WTC11 (cell line): Measurements from ENCODE around the gene SAMD10. TPM values are rescaled to one million over a fixed set of nuclear protein-coding genes. Genes with fewer than 3 reads are reported as not detected.

Source experiments
- ATAC-seq: fragments of 200-7000 bp; cut with Tn5 transposase; 2 replicates; pipeline ENCODE4 v1.10.0; 2021; ENCODE audit warnings: mild to moderate bottlenecking, moderate library complexity
- CTCF ChIA-PET: fragments of 300-600 bp; sonication (Branson Sonifier 250); formaldehyde crosslinking; loops from one replicate; lab custom pipeline; 2021; ENCODE audit warnings: antibody characterized with exemption; lab: Charles Lee
- POLR2A ChIA-PET: fragments of 350-600 bp; sonication (Branson Sonifier 250); formaldehyde crosslinking; loops from one replicate; lab custom pipeline; 2021; ENCODE audit warnings: antibody characterized with exemption; lab: Charles Lee
- DNase-seq: peaks from one replicate; pipeline ENCODE4 v3.0.0; 2021; ENCODE audit warnings: low spot score
- H3K27ac Mint-ChIP-seq: 2 replicates; pipeline ENCODE4 v1.8.0; 2021; ENCODE audit warnings: mixed read lengths
- H3K27me3 Mint-ChIP-seq: 2 replicates; pipeline ENCODE4 v1.8.0; 2021; ENCODE audit warnings: low read depth, mild to moderate bottlenecking, moderate library complexity, mixed read lengths
- H3K36me3 Mint-ChIP-seq: 2 replicates; pipeline ENCODE4 v1.8.0; 2021; ENCODE audit warnings: mixed read lengths
- H3K4me1 Mint-ChIP-seq: 2 replicates; pipeline ENCODE4 v1.8.0; 2022; ENCODE audit warnings: mixed read lengths
- H3K4me3 Mint-ChIP-seq: 2 replicates; pipeline ENCODE4 v1.8.0; 2021; ENCODE audit warnings: mild to moderate bottlenecking, moderate library complexity, mixed read lengths
- H3K9me3 Mint-ChIP-seq: 2 replicates; pipeline ENCODE4 v1.8.0; 2021; ENCODE audit warnings: mixed read lengths
- CREB1 ChIP-seq: sonication (generic); formaldehyde crosslinking; IDR thresholded peaks from 2 replicates; pipeline ENCODE4 v1.8.0; 2023; ENCODE audit warnings: mild to moderate bottlenecking, missing genetic modification reagents
- CREM ChIP-seq: sonication (generic); formaldehyde crosslinking; IDR thresholded peaks from 2 replicates; pipeline ENCODE4 v1.8.1; 2022; ENCODE audit warnings: mild to moderate bottlenecking, missing genetic modification reagents, moderate library complexity
- JAZF1 ChIP-seq: fragments of 250-450 bp; sonication (Bioruptor Pico); IDR thresholded peaks from 2 replicates; pipeline ENCODE4 v1.9.0; 2021; ENCODE audit warnings: moderate library complexity, mild to moderate bottlenecking, inconsistent platforms
- KAT7 ChIP-seq: sonication (generic); formaldehyde crosslinking; IDR thresholded peaks from 2 replicates; pipeline ENCODE4 v1.8.1; 2023; ENCODE audit warnings: missing genetic modification reagents, mild to moderate bottlenecking, borderline replicate concordance
- MXD4 ChIP-seq: fragments of 250-450 bp; sonication (Bioruptor Pico); IDR thresholded peaks from 2 replicates; pipeline ENCODE4 v1.8.0; 2021; ENCODE audit warnings: mild to moderate bottlenecking, moderate library complexity, borderline replicate concordance
- MYBL2 ChIP-seq: sonication (generic); formaldehyde crosslinking; IDR thresholded peaks from 2 replicates; pipeline ENCODE4 v1.8.1; 2023; ENCODE audit warnings: mild to moderate bottlenecking, moderate library complexity, missing genetic modification reagents
- ZNF121 ChIP-seq: sonication (generic); formaldehyde crosslinking; IDR thresholded peaks from 2 replicates; pipeline ENCODE4 v1.8.0; 2023; ENCODE audit warnings: missing genetic modification reagents
- ZNF219 ChIP-seq: sonication (generic); formaldehyde crosslinking; IDR thresholded peaks from 2 replicates; pipeline ENCODE4 v1.8.0; 2023; ENCODE audit warnings: missing genetic modification reagents, mild to moderate bottlenecking, borderline replicate concordance
- ZNF232 ChIP-seq: sonication (generic); formaldehyde crosslinking; IDR thresholded peaks from 2 replicates; pipeline ENCODE4 v1.8.0; 2022; ENCODE audit warnings: mild to moderate bottlenecking, missing genetic modification reagents
- total RNA-seq: library from RNA; stranded (reverse); gene quantifications from 3 replicates; pipeline ENCODE4 v1.2.3, GENCODE V29; 2021
- TF ChIP-seq, protein P1 (sequence below): sonication (generic); formaldehyde crosslinking; IDR thresholded peaks from 2 replicates; pipeline ENCODE4 v1.8.0; 2022; ENCODE audit warnings: mild to moderate bottlenecking, missing genetic modification reagents
- TF ChIP-seq, protein P2 (sequence below): sonication (generic); formaldehyde crosslinking; IDR thresholded peaks from 2 replicates; pipeline ENCODE4 v1.8.0; 2022; ENCODE audit warnings: mild to moderate bottlenecking, missing genetic modification reagents
- TF ChIP-seq, protein P3 (sequence below): fragments of 250-450 bp; sonication (Bioruptor Pico); IDR thresholded peaks from 2 replicates; pipeline ENCODE4 v1.9.0; 2021; ENCODE audit warnings: mild to moderate bottlenecking, borderline replicate concordance
- TF ChIP-seq, protein P4 (sequence below): sonication (generic); formaldehyde crosslinking; IDR thresholded peaks from 2 replicates; pipeline ENCODE4 v1.8.1; 2022; ENCODE audit warnings: missing genetic modification reagents, borderline replicate concordance
- TF ChIP-seq, protein P5 (sequence below): sonication (generic); formaldehyde crosslinking; IDR thresholded peaks from 2 replicates; pipeline ENCODE4 v1.8.1; 2023; ENCODE audit warnings: mild to moderate bottlenecking, missing genetic modification reagents, moderate library complexity
- TF ChIP-seq, protein P6 (sequence below): sonication (generic); formaldehyde crosslinking; IDR thresholded peaks from 2 replicates; pipeline ENCODE4 v1.8.1; 2023; ENCODE audit warnings: mild to moderate bottlenecking, moderate library complexity, missing genetic modification reagents
- TF ChIP-seq, protein P7 (sequence below): sonication (generic); formaldehyde crosslinking; IDR thresholded peaks from 2 replicates; pipeline ENCODE4 v1.8.1; 2022; ENCODE audit warnings: low read depth, missing genetic modification reagents, borderline replicate concordance

SAMD10 gene
- total RNA-seq, 1 experiment from 2014 or later: 6.2 TPM

DNA sequence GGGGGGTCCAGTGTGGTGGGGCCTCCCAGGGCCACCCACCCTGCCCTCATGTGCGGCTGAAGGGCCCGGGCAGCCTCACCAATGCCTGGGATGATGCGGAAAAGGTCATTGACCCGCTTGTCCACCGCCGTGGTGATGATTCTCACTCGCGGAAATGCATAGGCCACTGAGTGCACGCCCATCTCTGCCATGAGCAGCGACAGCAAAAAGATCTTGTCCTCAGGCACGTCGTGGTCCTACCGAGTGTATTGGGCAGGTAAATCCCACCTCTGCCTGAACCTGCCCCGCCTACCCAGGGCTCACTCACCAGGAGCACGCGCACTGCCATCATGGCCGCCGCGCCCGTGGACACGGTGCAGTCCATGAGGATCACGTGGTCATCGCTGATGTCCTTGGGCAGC, 39.4 kb downstream of the SAMD10 start:
- ATAC-seq: no peak
- H3K4me1 Mint-ChIP-seq: peaks cover 6% of the 10 kb centered on the region
- peak overlapping the region; percentile 59 for H3K4me3 Mint-ChIP-seq
- H3K27ac Mint-ChIP-seq: no peak overlapping the region
- DNase-seq: no peak
- H3K27me3 Mint-ChIP-seq: no peaks in the 10 kb centered on the region
- no peaks in the 10 kb centered on the region for H3K9me3 Mint-ChIP-seq
- POLR2A ChIA-PET: interaction anchor here (1.3 kb wide), 1 partner anchor 16 kb away, joined by 4 read pairs; the partner anchor contains the start of gene UCKL1
- peaks cover 2% of the 10 kb centered on the region; the same call in 1 of the 2 replicates for H3K36me3 Mint-ChIP-seq
- TF ChIP-seq, protein P1, sequence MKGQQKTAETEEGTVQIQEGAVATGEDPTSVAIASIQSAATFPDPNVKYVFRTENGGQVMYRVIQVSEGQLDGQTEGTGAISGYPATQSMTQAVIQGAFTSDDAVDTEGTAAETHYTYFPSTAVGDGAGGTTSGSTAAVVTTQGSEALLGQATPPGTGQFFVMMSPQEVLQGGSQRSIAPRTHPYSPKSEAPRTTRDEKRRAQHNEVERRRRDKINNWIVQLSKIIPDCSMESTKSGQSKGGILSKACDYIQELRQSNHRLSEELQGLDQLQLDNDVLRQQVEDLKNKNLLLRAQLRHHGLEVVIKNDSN (CRISPR knock-in tag): no peak
- TF ChIP-seq JAZF1 (CRISPR knock-in tag): no peak
- TF ChIP-seq, protein P2, sequence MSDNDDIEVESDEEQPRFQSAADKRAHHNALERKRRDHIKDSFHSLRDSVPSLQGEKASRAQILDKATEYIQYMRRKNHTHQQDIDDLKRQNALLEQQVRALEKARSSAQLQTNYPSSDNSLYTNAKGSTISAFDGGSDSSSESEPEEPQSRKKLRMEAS (CRISPR knock-in tag): no peak
- no peak for TF ChIP-seq MXD4 (CRISPR knock-in tag)
- CTCF ChIA-PET: interaction anchor here (1.2 to 3.6 kb wide), 3 partner anchors 34 to 164 kb away, joined by 3 to 19 read pairs (median 8); partner anchors contain the start of genes PRPF6 and SAMD10

DNA sequence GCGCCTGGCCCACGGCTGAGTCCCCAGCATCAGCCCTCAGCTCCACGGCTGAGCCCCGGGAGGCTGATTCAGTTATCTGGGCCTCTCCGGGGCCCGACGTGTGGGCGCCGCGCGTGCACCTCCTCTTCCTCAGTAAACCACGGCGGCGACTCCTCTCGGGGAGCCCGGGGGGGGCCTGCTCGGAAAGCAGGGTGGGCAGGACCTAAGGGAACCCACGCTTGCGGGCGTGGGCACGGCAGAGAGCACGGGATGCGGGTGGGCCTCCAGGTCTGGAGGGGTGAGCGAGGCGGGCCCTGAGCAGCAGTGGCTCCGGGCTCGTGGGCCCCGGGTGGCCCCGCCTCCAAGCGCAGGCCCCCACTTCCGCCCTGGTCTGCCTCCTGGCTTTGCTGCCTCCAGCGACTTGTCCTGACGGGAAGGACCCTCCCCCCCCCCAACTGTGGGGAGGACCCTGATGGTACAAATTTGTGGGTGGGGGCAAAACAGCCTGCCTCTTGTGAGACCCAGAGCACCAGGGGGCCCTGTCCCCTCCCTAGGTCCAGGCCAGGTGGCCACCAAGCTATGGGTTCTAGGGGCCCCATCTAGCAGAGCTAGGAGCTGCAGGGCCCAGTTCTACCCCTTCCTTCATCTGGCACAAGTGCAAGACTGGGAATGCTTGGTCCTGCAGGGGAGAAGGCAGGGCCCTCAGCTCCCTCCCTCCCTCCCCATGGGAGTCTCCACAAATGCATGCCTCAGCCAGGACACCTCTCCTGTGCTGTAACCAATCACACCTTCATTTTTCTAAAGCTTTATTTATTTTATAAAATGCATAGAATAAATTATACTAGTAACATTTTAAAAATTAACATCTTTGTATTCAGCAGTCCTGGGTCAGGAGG, 40.1 kb downstream of the SAMD10 start:
- POLR2A ChIA-PET: no interaction called here
- ATAC-seq (no peak), DNase-seq (no peak)
- H3K4me1 Mint-ChIP-seq: peaks cover 6% of the 10 kb centered on the region
- H3K9me3 Mint-ChIP-seq: no peaks in the 10 kb centered on the region
- H3K27ac Mint-ChIP-seq: no peak overlapping the region
- CTCF ChIA-PET: interaction anchor here (0.6 to 4.2 kb wide), 4 partner anchors 35 to 401 kb away, joined by 3 to 13 read pairs (median 3); no protein-coding TSS in a partner anchor
- H3K27me3 Mint-ChIP-seq: no peaks in the 10 kb centered on the region
- no peaks in the 10 kb centered on the region; the same call in 1 of the 2 replicates for H3K36me3 Mint-ChIP-seq
- peak overlapping the region; percentile 59 for H3K4me3 Mint-ChIP-seq
- no peak for TF ChIP-seq MYBL2 (CRISPR knock-in tag)

DNA sequence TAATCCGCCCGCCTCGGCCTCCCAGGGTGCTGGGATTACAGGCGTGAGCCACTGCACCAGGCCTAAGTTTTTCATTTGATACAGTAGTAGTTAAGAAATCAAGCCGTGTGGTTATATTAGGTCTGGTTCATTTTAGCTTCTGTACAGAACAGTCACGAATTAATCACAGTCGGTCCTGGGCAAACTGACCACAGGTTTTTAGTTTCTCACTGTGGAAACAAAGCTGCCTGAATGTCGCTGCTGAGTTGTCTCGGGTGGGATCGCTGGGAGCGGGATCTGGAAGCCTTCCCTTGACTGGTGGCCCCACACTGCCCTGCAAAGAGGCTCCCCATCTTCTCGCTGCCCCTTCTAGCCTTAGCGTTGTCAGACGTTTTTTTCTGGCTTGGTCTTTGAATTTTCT, 41.8 kb downstream of the SAMD10 start:
- peaks cover under 1% of the 10 kb centered on the region; the same call in 1 of the 2 replicates for H3K36me3 Mint-ChIP-seq
- H3K27me3 Mint-ChIP-seq: no peaks in the 10 kb centered on the region
- DNase-seq (no peak), ATAC-seq (no peak)
- ChIA-PET POLR2A (interaction anchor here (1.0 kb wide), 1 partner anchor 25 kb away, joined by 4 read pairs; no protein-coding TSS in a partner anchor), CTCF (interaction anchor here (4.2 kb wide), 1 partner anchor 36 kb away, joined by 13 read pairs; no protein-coding TSS in a partner anchor)
- peak overlapping the region; percentile 50; the same call in 1 of the 2 replicates for H3K4me3 Mint-ChIP-seq
- H3K4me1 Mint-ChIP-seq: peaks cover 6% of the 10 kb centered on the region
- H3K27ac Mint-ChIP-seq: no peak overlapping the region
- no peaks in the 10 kb centered on the region for H3K9me3 Mint-ChIP-seq
- no peak for TF ChIP-seq CREB1 (CRISPR knock-in tag)
- TF ChIP-seq, protein P3, sequence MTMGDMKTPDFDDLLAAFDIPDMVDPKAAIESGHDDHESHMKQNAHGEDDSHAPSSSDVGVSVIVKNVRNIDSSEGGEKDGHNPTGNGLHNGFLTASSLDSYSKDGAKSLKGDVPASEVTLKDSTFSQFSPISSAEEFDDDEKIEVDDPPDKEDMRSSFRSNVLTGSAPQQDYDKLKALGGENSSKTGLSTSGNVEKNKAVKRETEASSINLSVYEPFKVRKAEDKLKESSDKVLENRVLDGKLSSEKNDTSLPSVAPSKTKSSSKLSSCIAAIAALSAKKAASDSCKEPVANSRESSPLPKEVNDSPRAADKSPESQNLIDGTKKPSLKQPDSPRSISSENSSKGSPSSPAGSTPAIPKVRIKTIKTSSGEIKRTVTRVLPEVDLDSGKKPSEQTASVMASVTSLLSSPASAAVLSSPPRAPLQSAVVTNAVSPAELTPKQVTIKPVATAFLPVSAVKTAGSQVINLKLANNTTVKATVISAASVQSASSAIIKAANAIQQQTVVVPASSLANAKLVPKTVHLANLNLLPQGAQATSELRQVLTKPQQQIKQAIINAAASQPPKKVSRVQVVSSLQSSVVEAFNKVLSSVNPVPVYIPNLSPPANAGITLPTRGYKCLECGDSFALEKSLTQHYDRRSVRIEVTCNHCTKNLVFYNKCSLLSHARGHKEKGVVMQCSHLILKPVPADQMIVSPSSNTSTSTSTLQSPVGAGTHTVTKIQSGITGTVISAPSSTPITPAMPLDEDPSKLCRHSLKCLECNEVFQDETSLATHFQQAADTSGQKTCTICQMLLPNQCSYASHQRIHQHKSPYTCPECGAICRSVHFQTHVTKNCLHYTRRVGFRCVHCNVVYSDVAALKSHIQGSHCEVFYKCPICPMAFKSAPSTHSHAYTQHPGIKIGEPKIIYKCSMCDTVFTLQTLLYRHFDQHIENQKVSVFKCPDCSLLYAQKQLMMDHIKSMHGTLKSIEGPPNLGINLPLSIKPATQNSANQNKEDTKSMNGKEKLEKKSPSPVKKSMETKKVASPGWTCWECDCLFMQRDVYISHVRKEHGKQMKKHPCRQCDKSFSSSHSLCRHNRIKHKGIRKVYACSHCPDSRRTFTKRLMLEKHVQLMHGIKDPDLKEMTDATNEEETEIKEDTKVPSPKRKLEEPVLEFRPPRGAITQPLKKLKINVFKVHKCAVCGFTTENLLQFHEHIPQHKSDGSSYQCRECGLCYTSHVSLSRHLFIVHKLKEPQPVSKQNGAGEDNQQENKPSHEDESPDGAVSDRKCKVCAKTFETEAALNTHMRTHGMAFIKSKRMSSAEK (CRISPR knock-in tag): no peak
- TF ChIP-seq ZNF121: no peak
- no peak for TF ChIP-seq ZNF219 (CRISPR knock-in tag)
- TF ChIP-seq, protein P4, sequence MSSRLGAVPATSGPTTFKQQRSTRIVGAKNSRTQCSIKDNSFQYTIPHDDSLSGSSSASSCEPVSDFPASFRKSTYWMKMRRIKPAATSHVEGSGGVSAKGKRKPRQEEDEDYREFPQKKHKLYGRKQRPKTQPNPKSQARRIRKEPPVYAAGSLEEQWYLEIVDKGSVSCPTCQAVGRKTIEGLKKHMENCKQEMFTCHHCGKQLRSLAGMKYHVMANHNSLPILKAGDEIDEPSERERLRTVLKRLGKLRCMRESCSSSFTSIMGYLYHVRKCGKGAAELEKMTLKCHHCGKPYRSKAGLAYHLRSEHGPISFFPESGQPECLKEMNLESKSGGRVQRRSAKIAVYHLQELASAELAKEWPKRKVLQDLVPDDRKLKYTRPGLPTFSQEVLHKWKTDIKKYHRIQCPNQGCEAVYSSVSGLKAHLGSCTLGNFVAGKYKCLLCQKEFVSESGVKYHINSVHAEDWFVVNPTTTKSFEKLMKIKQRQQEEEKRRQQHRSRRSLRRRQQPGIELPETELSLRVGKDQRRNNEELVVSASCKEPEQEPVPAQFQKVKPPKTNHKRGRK: no peak
- no peak for TF ChIP-seq CREM (CRISPR knock-in tag)
- TF ChIP-seq, protein P5, sequence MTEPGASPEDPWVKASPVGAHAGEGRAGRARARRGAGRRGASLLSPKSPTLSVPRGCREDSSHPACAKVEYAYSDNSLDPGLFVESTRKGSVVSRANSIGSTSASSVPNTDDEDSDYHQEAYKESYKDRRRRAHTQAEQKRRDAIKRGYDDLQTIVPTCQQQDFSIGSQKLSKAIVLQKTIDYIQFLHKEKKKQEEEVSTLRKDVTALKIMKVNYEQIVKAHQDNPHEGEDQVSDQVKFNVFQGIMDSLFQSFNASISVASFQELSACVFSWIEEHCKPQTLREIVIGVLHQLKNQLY (CRISPR knock-in tag): no peak
- TF ChIP-seq, protein P6, sequence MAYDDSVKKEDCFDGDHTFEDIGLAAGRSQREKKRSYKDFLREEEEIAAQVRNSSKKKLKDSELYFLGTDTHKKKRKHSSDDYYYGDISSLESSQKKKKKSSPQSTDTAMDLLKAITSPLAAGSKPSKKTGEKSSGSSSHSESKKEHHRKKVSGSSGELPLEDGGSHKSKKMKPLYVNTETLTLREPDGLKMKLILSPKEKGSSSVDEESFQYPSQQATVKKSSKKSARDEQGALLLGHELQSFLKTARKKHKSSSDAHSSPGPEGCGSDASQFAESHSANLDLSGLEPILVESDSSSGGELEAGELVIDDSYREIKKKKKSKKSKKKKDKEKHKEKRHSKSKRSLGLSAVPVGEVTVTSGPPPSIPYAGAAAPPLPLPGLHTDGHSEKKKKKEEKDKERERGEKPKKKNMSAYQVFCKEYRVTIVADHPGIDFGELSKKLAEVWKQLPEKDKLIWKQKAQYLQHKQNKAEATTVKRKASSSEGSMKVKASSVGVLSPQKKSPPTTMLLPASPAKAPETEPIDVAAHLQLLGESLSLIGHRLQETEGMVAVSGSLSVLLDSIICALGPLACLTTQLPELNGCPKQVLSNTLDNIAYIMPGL: no peak
- TF ChIP-seq, protein P7, sequence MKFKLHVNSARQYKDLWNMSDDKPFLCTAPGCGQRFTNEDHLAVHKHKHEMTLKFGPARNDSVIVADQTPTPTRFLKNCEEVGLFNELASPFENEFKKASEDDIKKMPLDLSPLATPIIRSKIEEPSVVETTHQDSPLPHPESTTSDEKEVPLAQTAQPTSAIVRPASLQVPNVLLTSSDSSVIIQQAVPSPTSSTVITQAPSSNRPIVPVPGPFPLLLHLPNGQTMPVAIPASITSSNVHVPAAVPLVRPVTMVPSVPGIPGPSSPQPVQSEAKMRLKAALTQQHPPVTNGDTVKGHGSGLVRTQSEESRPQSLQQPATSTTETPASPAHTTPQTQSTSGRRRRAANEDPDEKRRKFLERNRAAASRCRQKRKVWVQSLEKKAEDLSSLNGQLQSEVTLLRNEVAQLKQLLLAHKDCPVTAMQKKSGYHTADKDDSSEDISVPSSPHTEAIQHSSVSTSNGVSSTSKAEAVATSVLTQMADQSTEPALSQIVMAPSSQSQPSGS: no peak
- no peak for TF ChIP-seq ZNF232 (CRISPR knock-in tag)
- TF ChIP-seq KAT7 (CRISPR knock-in tag): no peak
